22Rv1 (cell line): Measurements from ENCODE around the gene KSR2.
"Not testable (repeated sequence)": the region's sequence is repeated elsewhere in the genome, so short reads cannot be mapped to it uniquely, and the experiment has no call there.

Source experiments
- H3K27ac ChIP-seq: fragments of 450-650 bp; 2 replicates; pipeline ENCODE4 v1.5.1; 2017
- ZFX ChIP-seq: fragments of 450-650 bp; IDR thresholded peaks from 2 replicates; pipeline ENCODE4 v1.6.1; 2017; ENCODE audit warnings: antibody characterized with exemption, borderline replicate concordance
- TF ChIP-seq, protein P1 (sequence below): fragments of 450-650 bp; IDR thresholded peaks from 2 replicates; pipeline ENCODE4 v1.5.1; 2017; ENCODE audit warnings: mild to moderate bottlenecking

The KSR2 gene

GRCh38 chr12:117863002-117863709, 105.6 kb downstream of the KSR2 start:
- H3K27ac ChIP-seq, result no peak overlapping the region
- TF ChIP-seq ZFX, result no peak
- TF ChIP-seq, protein P1, sequence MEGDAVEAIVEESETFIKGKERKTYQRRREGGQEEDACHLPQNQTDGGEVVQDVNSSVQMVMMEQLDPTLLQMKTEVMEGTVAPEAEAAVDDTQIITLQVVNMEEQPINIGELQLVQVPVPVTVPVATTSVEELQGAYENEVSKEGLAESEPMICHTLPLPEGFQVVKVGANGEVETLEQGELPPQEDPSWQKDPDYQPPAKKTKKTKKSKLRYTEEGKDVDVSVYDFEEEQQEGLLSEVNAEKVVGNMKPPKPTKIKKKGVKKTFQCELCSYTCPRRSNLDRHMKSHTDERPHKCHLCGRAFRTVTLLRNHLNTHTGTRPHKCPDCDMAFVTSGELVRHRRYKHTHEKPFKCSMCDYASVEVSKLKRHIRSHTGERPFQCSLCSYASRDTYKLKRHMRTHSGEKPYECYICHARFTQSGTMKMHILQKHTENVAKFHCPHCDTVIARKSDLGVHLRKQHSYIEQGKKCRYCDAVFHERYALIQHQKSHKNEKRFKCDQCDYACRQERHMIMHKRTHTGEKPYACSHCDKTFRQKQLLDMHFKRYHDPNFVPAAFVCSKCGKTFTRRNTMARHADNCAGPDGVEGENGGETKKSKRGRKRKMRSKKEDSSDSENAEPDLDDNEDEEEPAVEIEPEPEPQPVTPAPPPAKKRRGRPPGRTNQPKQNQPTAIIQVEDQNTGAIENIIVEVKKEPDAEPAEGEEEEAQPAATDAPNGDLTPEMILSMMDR, result no peak

DNA sequence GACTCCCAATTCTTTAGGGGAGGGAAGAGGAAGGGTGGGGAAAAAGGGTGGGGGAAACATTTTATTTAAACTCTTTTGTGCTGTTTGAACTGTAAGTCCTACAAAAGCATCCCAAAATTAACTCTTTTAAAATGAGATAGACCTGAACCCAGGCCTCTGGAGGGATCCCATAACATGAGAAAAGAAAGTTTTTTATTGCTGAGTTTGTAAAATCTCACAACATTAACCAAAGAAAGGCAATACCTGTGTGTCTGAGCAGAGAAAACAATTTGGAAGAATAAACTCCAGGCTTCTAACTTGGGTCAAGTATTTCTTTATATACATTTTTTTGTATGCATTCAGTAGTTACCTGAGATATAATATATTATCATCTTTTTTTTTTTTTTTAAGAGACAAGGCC, 107.1 kb downstream of the KSR2 start:
- no peak overlapping the region for H3K27ac ChIP-seq
- TF ChIP-seq ZFX, result no peak
- TF ChIP-seq, protein P1, result no peak

DNA sequence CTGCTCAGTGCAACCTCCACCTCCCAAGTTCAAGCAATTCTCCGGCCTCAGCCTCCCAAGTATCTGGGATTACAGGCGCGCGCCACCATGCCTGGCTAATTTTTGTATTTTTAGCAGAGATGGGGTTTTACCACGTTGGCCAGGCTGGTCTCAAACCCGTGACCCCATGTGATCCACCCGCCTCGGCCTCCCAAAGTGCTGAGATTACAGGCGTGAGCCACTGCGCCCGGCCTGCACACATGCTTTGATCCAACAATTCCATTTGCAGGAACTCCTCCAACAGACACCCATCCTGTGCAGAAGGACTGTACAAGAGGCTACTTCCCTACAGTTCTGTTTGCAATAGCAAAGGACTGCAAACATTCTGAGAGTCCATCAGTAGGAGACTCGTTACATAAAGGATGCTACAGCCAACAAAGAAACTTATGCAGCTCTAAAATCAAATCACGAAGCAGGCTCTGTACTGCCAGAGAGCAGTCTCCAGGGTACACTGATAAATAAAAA, 108.0 kb downstream of the KSR2 start:
- H3K27ac ChIP-seq, result not testable (repeated sequence)

DNA sequence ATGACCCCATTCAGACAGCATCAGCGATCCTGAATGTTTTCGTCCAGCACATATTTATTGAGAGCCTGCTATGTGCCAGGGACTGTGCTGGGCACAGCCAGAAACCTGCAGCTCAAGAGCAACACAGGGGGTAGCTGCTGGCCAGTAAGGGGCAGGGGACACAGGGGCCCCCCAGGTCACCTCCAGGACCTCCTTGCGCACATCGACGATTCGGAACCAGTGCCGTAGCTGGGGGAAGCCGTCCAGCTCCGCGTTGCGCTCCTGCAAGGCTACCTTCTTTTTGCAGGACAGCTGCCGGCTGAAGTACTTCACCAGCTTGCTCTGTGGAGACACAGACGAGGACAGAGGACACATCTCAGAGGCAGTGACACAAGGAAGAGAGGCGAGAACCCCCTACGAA, 108.7 kb downstream of the KSR2 start:
- no peak overlapping the region for H3K27ac ChIP-seq
- TF ChIP-seq, protein P1, result no peak
- TF ChIP-seq ZFX, result no peak

GRCh38 chr12:117857632-117858612, 110.9 kb downstream of the KSR2 start:
- TF ChIP-seq, protein P1, result peak; percentile 86
- no peak for TF ChIP-seq ZFX
- no peak overlapping the region for H3K27ac ChIP-seq

GRCh38 chr12:117857139-117857538, 111.7 kb downstream of the KSR2 start:
- H3K27ac ChIP-seq, result not testable (repeated sequence)

- H3K27ac ChIP-seq, result no peak overlapping the region
- TF ChIP-seq, protein P1, result no peak
- no peak for TF ChIP-seq ZFX
These were observed 113.6 kb downstream of the KSR2 start for GRCh38 chr12:117855165-117855564.
